ENCODE results near the gene SLC2A6.

SLC2A6 gene

GRCh38 chr9:133515615-133516255 is 36.8 kb upstream of the SLC2A6 start:
- no peak for DNase-seq (ENCODE audit: low read depth in 2 of 2)

GRCh38 chr9:133515240-133515610 is 36.3 kb upstream of the SLC2A6 start:
- no peak for DNase-seq (ENCODE audit: low read depth in 2 of 2)

GRCh38 chr9:133514460-133515239 is 35.8 kb upstream of the SLC2A6 start:
- no peak for DNase-seq (ENCODE audit: low read depth in 2 of 2)

GRCh38 chr9:133513214-133514100 is 34.6 kb upstream of the SLC2A6 start:
- no peak for DNase-seq (ENCODE audit: low read depth in 2 of 2)

- DNase-seq (ENCODE audit: low read depth in 2 of 2), result no peak
These were observed 33.6 kb upstream of the SLC2A6 start for GRCh38 chr9:133512253-133513213.

GRCh38 chr9:133511607-133512006 is 32.7 kb upstream of the SLC2A6 start:
- no peak for DNase-seq (ENCODE audit: low read depth in 2 of 2)

GRCh38 chr9:133510926-133511505 is 32.1 kb upstream of the SLC2A6 start:
- DNase-seq (ENCODE audit: low read depth in 2 of 2), result no peak

- no peak for DNase-seq (ENCODE audit: low read depth in 2 of 2)
These were observed 30.5 kb upstream of the SLC2A6 start for GRCh38 chr9:133509179-133510083.

GRCh38 chr9:133508046-133508445 is 29.1 kb upstream of the SLC2A6 start:
- no peak for DNase-seq (ENCODE audit: low read depth in 2 of 2)

- no peak for DNase-seq (ENCODE audit: low read depth in 2 of 2)
These were observed 28.5 kb upstream of the SLC2A6 start for GRCh38 chr9:133507246-133507965.

- DNase-seq (ENCODE audit: low read depth in 2 of 2), result no peak
These were observed 27.7 kb upstream of the SLC2A6 start for GRCh38 chr9:133506653-133507038.

- DNase-seq (ENCODE audit: low read depth in 2 of 2), result no peak
These were observed 27.2 kb upstream of the SLC2A6 start for GRCh38 chr9:133505901-133506652.

GRCh38 chr9:133505186-133505830 is 26.4 kb upstream of the SLC2A6 start:
- DNase-seq (ENCODE audit: low read depth in 2 of 2), result no peak

GRCh38 chr9:133502112-133502511 is 23.2 kb upstream of the SLC2A6 start:
- DNase-seq (ENCODE audit: low read depth in 2 of 2), result no peak

GRCh38 chr9:133499892-133500270 is 21.0 kb upstream of the SLC2A6 start:
- DNase-seq (ENCODE audit: low read depth in 2 of 2), result no peak

- no peak for DNase-seq (ENCODE audit: low read depth in 2 of 2)
These were observed 20.4 kb upstream of the SLC2A6 start for GRCh38 chr9:133499132-133499891.

Measured in stimulated activated CD8-positive, alpha-beta memory T cell treated with anti-CD3 and anti-CD28 coated beads, Interleukin-15, amount 100 ng/mL, for 48 hours (primary cell).